K562 (cell line): ENCODE data around the gene KCTD21. TPM values are rescaled to one million over a fixed set of nuclear protein-coding genes. Genes with fewer than 3 reads are reported as not detected.

Experiments used
- CBFA2T3 ChIP-seq: fragments of 450-650 bp; IDR thresholded peaks from 2 replicates; pipeline ENCODE4 v1.6.1; 2017
- ETV1 ChIP-seq: fragments of 450-650 bp; conservative IDR thresholded peaks from 2 replicates; pipeline ENCODE4 v1.6.1; 2016; ENCODE audit warnings: missing genetic modification characterization, control low read depth, low read depth, missing compliant biosample characterization
- ILF3 ChIP-seq: fragments of 450-650 bp; IDR thresholded peaks from 2 replicates; pipeline ENCODE4 v1.6.1; 2018; ENCODE audit warnings: antibody characterized with exemption, mild to moderate bottlenecking, moderate library complexity, borderline replicate concordance
- NCOA6 ChIP-seq: fragments of 450-650 bp; IDR thresholded peaks from 2 replicates; pipeline ENCODE4 v1.6.1; 2017; ENCODE audit warnings: mild to moderate bottlenecking
- RNF2 ChIP-seq: sonication (generic); IDR thresholded peaks from 2 replicates; pipeline ENCODE4 v1.6.1; 2016
- ZNF23 ChIP-seq: fragments of 250-450 bp; sonication (Bioruptor Pico); IDR thresholded peaks from 2 replicates; pipeline ENCODE4 v1.4.0; 2020; ENCODE audit warnings: mild to moderate bottlenecking
- ZNF318 ChIP-seq, 2 experiments: fragments of 450-650 bp; IDR thresholded peaks; 2 replicates each; pipeline ENCODE4 v1.6.1; 2016; ENCODE audit warnings: mild to moderate bottlenecking in 2 of 2, borderline replicate concordance in 1 of 2, low read depth in 1 of 2, moderate library complexity in 1 of 2
- polyA plus RNA-seq, 8 experiments: library from polyadenylated mRNA; depleted of rRNA in 4 of 8; stranded (reverse) in 5 of 8; unstranded in 3 of 8; fragments of >200 nt; fragmentation: Nextera tagmentation in 2 of 8; fragmentation: Illumina TruSeq in 1 of 8; extraction: Ambion mirVana in 2 of 8; extraction: Trizol in 1 of 8; gene quantifications; 2 replicates each; pipeline versions ENCODE4 v1.2.1 to v1.2.3, GENCODE V29; 2011 to 2014; ENCODE audit warnings: inconsistent platforms in 1 of 8, missing spikeins in 1 of 8
- total RNA-seq, 7 experiments: library from RNA; depleted of rRNA in 6 of 7; stranded (reverse); fragments of >200 nt in 6 of 7; fragmentation: Illumina TruSeq in 2 of 7; extraction: Trizol in 2 of 7; gene quantifications; 2 replicates each; pipeline versions ENCODE4 v1.2.1 to v1.2.3, GENCODE V29; 2011 to 2021; ENCODE audit warnings: low replicate concordance in 1 of 7

The KCTD21 gene
- total and polyA plus RNA-seq, 9 of the 15 experiments (the other 6 are each of a cell fraction or from before 2014, with no cell fraction given) = 0.34 to 5.4 (median 1.9) TPM

GRCh38 chr11:78188286-78189173, at the start of gene KCTD21, which contains the start of gene USP35 (continued):
- TF ChIP-seq ZNF318 (IDR thresholded peaks at IDR 0.05; ENCODE audit: borderline replicate concordance in 1 of 2, low read depth in 1 of 2) (no peak), ETV1 (0 out of 2 replicates have a peak, but pooled peaks have one; percentile 4), ILF3 (no peak), ZNF23 (CRISPR knock-in tag) (no peak), CBFA2T3 (0 out of 2 replicates have a peak, but pooled peaks have one; percentile 4), NCOA6 (no peak), RNF2 (no peak)
